Skin epidermis (tissue), 12 donors: ENCODE data around the gene ST3GAL3.

Experiments
- H3K27ac ChIP-seq, 21 experiments: fragments of 200-600 bp; sonication (generic) in 11 of 21; one replicate each; pipeline ENCODE4 v1.5.0; 2020; ENCODE audit warnings: mild to moderate bottlenecking in 3 of 21, inconsistent platforms in 2 of 21, moderate library complexity in 2 of 21
- H3K4me3 ChIP-seq, 7 experiments: fragments of 200-600 bp; sonication (generic) in 2 of 7; one replicate each; pipeline ENCODE4 v1.5.0; 2020; ENCODE audit warnings: inconsistent platforms in 2 of 7, mild to moderate bottlenecking in 2 of 7, moderate library complexity in 1 of 7

The ST3GAL3 gene

DNA sequence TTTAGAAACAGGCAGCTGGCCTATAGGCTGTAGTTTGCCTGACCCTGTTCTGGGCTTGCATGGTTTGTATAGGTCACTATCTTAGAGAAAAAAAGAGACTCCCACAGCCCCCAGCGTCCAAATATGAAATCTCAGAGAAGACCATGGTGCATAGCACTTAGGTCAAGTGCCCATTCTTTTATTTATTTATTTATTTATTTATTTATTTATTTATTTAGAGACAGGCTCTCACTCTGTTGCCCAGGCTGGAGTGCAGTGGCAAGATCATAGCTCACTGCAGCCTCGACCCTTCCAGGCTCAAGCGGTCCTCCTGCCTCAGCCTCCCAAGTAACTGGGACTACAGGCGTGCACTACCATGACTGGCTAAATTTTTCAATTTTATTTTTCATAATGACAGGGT, 175.4 kb downstream of the ST3GAL3 start:
- Histone ChIP-seq H3K4me3 (no peak overlapping the region), H3K27ac (no peak overlapping the region)

DNA sequence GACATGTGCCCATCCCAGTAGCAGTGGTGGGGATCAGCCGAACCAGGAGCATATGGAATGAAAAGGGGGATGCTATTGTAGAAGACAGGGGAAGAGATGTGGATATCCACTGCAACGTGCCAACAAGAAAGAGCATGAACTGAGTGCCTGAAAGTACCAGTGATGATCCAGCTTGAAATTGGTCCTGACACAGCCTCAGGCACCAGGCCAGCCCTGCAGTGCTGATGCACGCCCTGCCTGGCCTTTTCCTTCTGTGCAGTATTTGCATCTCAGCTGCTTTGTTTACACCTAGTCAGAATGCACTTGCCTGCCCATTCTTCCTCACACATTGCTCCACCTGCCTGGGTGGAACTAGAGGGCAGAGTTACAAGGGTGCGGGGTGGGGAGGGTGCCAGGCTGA, 176.0 kb downstream of the ST3GAL3 start:
- Histone ChIP-seq H3K27ac (no peak overlapping the region), H3K4me3 (no peak overlapping the region)

DNA sequence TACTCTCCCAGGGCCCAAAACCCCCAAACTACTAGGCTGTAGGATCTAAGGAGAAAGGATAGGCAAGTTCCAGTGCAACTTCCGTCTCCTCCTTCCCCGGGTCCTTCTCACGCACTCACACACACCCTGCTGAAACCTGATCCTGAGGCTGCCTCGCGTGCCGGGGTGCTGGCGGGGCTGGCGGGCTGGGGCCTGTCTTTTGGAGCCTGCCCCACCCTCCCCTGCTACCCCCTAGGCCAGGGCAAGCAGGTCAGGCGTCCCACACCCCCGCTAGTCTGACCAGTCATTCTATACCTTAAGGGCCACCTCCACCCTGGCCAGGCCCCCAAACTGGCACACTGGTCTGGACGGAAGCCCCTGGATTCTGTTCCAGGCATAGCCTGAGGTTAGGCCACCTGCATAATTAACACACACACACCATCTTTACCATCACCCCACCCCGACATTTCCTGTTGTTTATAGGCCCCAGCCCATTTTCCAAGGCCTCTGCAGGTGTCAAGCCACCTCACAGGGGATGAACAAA, 178.0 kb downstream of the ST3GAL3 start:
- H3K4me3 ChIP-seq = no peak overlapping the region
- H3K27ac ChIP-seq = no peak overlapping the region

DNA sequence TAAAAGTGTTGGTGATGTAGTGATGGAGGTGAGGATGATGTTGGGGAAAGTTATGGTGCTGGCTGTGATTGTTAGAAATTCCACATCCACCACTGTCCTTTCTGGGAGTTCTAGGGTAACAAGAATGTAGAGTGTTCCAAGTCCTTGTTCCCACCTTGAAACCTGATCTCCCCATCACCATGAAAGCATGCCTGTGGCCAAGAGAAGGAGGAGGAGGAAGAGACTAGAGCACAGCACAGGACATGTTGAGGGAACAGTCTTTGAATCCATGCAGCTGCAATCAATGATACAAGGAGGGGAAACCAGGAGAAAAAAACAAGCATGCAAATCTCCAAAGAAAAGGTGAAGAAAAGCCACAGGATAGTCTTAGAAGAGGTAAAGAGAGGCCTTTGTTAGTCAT, 180.4 kb downstream of the ST3GAL3 start:
- no peak overlapping the region for H3K4me3 ChIP-seq
- no peak overlapping the region for H3K27ac ChIP-seq

DNA sequence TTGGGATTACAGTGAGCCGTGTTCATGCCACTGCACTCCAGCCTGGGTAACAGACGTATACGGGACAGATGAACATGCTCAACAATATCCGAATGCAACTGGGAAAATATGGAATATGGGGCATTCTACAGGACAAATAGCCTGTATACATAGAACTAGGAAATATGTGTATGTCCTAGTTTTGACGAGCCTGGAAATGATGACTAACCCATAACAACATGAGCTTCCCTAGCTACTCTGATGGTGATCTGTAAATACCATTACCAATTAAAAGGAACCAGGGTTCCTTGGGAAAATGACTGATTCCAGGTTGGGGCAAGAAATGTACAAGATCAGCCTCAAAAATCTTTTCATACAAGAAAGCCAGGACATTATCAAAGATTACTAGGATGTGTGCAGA, 183.5 kb downstream of the ST3GAL3 start:
- Histone ChIP-seq H3K4me3 (no peak overlapping the region), H3K27ac (no peak overlapping the region)

DNA sequence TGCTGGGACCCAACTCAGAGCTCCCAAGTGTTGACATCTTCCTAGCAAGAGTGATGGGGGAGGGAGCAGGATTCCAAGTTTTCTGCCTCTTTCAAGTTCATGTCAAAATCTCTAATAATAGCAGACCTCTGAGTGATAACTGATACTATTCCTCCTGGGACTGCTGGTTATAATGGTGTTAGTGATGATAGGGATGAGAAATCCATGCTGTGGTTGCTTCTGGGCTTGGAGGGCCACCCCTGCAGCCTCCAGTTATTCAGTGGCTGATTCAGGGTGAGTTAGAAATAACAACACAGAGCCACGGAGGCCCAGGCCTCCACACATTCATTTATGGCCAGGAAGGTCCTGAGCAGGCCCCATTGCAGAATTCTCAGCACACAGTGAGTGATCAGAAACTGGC, 185.7 kb downstream of the ST3GAL3 start:
- Histone ChIP-seq H3K27ac (no peak overlapping the region), H3K4me3 (no peak overlapping the region)

DNA sequence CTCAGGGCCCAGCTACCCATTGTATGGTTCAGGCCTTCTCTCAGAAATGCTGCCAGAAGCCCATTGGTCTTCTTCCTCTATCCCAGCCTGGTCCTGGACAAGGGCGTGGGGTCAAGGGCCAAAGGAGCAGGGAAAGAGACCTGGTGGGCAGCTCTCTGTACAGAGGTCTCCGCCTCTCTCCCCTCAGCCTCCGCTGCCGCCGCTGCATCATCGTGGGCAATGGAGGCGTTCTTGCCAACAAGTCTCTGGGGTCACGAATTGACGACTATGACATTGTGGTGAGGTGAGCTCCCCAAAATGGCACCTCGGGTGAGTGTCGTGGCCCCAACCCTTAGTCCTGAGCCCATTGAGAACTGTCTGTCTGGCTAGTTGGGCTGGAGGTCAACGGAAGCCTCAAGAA, 191.6 kb downstream of the ST3GAL3 start:
- Histone ChIP-seq H3K27ac (no peak overlapping the region), H3K4me3 (no peak overlapping the region)

DNA sequence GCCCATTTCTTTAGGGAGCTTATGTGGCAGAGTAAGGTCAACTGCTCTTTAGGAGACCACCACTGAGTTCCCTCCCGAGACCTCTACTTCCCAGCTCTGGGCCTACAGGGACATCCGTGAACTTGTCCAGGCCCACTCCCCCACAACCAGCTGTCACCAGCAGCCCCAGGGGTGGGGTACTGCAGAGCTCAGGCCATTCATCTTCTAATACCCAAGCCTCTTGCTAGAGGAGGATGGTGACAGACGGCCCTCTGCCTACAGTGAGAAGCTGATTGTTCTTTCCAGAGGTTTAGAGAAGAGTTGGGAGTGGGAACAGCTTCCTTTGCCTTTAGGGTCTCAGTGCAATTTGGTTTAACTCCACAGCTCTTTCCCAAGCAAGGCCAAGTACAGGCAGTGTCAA, 193.1 kb downstream of the ST3GAL3 start:
- H3K4me3 ChIP-seq = no peak overlapping the region
- H3K27ac ChIP-seq = no peak overlapping the region

DNA sequence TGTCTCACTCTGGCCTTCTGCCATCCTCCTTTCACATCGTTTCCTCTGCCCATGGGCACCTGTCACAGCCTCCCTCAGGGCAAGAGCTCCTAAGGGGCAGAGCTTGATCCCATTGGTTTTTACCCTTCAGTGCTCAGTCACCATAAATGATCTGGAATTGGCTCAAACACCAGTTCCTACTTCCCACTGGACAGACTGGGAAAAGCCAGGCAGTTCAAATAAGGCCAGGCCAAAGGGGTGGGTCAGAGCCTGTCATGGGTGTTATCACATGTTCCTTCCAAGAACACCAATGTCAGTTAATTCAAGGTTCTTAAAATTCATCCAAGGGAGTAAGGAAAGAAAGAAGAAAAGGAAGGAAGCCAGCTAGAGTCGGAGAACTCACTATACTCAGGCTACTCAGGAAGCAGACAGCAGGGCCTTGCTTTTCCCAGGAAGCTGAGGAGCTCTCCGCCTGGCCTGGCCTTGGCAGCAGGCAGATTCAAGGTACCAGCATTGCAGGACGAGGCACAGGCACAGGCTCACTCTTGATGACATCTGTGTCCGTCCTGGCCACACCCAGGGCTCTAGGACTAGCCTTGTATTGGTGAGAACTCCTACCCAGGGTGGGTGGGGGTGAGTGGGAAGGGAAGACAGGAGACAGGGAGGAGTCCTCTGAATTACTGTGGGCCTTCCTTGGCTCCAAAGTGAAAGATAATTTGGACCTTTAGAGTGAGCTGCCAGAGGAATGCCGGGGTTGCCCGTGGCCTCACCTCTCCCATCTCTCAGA, 194.0 kb downstream of the ST3GAL3 start:
- no peak overlapping the region for H3K4me3 ChIP-seq
- H3K27ac ChIP-seq = no peak overlapping the region

DNA sequence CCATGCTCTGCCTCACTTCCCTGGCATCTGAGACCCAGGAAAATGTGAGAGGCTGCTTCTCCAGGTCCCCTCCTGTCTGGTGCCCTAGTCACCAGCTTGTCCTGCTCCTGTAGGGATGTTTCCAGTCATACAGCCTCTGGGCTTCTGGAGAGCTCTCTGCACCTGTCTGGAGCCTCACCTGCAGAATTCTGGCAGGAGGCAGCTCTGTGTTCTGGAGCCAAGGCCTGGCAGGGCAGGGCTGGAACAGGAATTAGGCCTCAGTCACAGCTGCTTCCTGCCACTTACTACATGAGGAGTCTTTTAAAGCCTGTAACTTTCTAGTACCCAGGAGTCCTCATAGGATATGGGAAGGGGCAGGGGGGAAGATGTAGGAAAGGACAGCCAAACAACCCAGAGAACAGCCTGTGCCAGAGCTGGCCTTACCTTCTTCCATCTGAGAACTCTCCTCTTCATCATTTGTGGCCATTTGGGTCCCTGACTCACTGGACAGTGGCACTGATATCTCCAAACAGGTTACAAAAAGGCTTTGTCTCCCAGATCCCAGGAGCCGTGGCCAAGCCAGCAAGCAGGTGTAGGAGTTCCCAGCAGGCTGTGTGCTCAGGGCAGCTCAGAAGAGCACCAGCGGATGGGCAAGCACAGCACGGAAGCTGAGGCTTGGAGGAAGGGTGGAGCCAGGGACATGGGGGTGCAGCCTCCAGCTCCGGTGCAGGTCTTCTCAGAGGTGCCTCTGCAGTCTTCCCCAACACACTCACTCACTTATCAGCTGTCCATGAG, 194.9 kb downstream of the ST3GAL3 start:
- Histone ChIP-seq H3K4me3 (no peak overlapping the region), H3K27ac (no peak overlapping the region)

DNA sequence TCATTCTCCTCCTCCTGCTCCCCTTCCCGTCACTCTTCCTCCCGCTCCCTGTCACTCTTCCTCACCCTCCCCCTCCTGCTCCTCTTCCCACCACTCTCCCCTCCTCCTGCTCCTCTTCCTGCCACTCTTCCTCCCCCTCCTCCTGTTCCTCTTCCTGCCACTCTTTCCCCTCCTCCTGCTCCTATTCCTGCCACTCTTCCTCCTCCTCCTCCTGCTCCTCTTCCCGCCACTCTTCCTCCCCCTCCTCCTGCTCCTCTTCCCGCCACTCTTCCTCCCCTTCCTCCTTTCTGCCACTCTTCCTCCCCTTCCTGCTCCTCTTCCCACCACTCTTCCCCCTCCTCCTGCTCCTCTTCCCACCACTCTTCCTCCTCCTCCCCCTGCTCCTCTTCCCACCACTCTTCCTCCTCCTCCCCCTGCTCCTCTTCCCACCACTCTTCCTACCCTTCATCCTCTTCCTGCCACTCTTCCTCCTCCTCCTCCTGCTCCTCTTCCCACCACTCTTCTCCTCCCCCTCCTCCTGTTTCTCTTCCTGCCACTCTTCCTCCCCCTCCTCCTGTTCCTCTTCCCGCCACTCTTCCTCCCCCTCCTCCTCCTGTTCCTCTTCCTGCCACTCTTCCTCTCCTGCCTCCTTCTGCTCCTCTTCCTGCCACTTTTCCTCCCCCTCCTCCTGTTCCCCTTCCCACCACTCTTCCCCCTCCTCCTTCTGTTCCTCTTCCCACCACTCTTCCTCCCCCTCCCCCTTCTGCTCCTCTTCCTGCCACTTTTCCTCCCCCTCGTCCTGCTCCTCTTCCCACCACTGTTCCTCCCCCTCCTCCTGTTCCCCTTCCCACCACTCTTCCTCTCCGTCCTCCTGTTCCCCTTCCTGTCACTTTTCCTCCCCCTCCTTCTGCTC, 197.6 kb downstream of the ST3GAL3 start:
- no peak overlapping the region for H3K4me3 ChIP-seq
- no peak overlapping the region for H3K27ac ChIP-seq

DNA sequence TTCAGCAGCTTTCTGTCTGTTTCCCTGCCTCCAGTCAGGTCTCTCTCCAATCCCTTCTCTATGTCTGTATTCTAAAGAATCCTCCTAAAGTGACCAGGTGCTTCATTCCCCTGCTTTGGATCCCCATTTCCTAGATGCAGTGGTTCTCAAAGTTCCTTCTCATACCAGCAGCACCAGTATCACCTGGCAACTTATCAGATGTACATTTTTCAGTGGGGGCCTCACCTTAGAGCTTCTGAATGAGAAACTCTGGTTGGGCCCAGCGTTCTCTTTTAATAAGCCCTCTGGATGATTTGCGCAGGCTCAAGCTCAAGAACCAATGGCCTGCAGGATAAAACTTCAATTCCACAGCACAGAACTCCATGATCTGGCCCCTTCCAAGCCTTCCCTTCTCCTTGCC, 200.9 kb downstream of the ST3GAL3 start:
- Histone ChIP-seq H3K27ac (no peak overlapping the region), H3K4me3 (no peak overlapping the region)

DNA sequence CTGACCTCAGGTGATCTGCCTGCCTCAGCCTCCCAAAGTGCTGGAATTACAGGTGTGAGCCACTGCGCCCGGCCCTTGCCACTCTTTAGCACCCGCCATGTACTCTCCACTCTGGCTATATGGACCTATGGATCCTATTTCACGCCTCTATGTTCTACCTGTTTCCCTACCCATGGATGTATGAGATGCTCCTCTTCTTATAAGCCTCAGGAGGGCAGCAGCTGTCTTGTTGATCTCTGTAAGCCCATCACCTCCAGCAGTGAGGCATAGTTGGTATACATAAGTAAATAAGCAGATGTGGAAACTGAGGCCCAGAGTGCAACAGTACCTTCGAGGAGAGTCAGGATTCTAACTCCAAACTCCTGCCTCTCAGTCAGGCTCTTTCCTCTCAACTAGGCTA, 201.5 kb downstream of the ST3GAL3 start:
- Histone ChIP-seq H3K4me3 (no peak overlapping the region), H3K27ac (no peak overlapping the region)

DNA sequence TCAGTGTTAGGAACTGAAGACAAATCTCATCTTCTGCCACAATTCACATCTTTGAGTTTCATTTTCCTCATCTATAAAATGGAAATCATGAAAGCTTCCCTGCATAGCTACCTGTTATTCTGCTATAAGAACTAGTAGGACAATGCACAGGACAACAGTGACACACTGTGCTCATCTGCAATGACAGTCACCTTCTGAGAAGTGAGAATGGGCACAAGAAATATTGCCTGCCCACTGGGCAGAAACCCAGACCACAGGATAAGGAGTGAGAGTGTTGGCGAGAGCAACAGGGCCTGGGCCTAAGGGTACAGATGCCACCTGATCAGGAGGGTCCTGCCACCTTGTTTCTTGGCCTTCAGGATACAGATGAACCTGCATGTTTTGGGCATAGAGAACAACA, 203.0 kb downstream of the ST3GAL3 start:
- Histone ChIP-seq H3K4me3 (no peak overlapping the region), H3K27ac (no peak overlapping the region)

DNA sequence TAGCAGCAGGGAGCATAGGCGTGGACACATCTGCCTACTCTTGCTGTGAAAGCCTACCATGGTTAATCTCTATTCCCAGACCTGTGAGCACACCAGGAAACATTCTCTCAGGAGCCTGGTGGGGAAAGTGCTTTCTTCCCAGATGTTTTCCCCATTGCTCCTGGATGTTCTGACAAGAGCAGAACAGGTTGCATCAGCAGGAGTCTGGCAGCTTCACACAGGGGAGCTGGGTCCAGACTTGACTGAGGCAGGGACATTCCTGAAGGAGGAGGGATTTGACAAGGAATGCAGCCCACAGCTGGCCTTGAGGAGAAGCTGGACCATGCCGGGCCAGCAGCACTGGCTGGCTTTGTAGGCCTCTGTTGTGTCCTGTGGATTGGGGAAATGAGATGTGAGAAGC, 205.3 kb downstream of the ST3GAL3 start:
- H3K27ac ChIP-seq = peak overlapping the region in 6 of 21 experiments; percentile 2 to 44 (median 26)
- H3K4me3 ChIP-seq = no peak overlapping the region

DNA sequence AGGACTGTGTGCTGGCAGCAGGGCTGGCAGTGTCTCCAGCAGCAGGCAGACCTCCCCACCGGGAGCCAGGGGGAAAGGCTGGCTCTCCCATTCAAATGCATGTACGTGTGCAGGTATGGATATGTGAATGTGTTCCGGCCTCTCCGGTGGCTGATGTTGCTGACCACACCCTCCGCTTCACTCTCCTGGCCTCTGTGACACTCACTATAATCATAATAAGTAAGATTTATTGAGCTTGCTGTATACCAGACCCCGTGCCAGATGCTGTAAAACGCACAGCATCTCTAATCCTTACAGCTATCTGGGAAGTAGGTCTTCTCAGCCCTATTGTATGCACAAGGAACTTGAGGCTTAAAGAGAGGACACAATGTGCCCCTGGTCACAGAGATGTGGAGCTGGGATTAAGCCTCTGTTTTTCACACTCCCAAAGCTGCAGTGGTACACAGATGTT, 205.7 kb downstream of the ST3GAL3 start:
- Histone ChIP-seq H3K4me3 (no peak overlapping the region), H3K27ac (peak overlapping the region in 6 of 21 experiments; percentile 2 to 55 (median 41))

DNA sequence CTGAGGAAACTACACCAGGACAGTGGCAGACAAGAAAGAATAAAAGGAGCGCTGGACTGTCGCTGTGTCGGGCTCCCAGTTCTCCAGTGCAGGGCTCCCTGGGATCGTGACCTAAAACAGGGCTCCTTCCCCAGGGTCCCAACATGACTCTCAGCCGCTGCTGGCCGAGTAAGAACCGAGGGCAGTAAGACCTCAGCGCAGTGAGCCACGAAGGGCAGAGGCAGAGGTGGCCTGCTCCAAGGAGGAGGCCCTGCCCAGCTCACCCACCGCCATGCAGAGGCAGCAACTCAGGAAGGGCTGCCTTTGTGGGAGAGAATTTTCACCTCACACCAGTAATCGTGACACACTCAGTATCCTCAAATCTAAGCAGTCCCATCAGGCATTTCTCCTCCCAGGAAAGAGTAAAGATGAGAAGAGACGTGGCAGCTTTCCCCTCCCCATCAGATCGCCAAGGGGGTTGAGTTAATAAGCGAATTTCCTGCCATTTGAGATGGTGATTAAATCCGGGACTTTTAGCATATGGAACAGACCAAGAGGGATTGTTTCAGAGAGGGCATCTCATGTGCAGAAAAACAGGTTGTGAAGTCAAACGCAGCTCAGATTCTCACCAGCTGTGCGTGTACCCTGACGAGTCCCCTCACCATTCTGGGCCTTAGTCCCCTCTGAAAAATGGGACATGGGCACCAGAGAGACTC, 206.5 kb downstream of the ST3GAL3 start:
- H3K27ac ChIP-seq = peak overlapping the region in 3 of 21 experiments; percentile 13 to 55 (median 41)

DNA sequence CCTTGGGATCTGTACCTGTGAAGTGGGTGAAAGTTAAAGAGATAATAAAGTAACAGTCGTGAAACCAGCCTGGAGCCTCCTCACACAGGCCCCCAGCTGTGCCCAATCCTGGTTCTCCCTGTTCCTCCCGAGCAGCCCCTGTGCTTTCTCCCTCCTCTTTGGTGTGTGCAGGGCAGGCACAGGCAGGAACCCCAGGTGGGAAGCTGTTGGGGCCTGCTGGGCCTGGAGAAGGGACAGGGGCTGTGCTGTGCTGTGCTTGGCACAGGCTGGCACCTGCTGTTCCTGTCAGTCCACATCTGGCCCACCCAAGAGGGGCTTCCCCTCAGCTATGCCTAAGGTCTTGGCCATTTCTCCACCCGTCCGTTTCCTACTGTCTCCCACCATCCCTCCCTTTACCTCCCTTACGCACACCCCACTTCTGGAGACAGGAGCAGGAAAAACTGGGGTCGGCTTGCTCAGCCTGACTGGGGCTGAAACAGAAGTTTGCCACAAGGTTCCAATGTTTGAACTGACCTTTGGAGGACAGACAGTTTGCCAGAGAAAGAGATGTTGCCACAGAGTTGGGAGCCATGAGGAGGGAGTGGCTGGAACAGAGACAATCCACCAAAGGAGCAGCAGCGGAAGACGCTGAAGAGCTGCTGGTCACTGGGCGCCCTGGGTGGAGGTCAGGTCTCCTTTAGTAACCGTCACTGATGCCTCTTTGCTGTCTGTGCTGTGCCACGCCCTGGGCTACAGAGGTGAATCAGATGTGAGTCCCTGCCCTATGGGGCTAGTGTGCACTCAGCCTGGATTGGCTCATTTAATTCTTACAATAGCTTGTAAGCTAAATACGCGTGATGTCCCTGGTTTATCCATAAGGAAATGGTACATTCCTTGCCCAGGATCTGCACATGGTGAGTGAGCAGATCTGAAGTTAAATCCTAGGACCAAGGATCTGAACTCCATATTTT, 207.5 kb downstream of the ST3GAL3 start:
- Histone ChIP-seq H3K4me3 (no peak overlapping the region), H3K27ac (peak overlapping the region in 4 of 21 experiments; percentile 4 to 37 (median 18))

More for the DNA sequence above, 206.5 kb downstream of the ST3GAL3 start:
- H3K4me3 ChIP-seq = no peak overlapping the region
